BLaER1 (cell line): ENCODE data around the gene PCDH10.

ENCODE experiments used
- H3K27ac ChIP-seq: shearing (Covaris generic); formaldehyde crosslinking; 2 replicates; pipeline ENCODE4 v1.8.1; 2022
- H3K27me3 ChIP-seq: shearing (Covaris generic); formaldehyde crosslinking; 2 replicates; pipeline ENCODE4 v1.8.1; 2022
- H3K36me3 ChIP-seq: shearing (Covaris generic); formaldehyde crosslinking; 2 replicates; pipeline ENCODE4 v1.8.1; 2022
- H3K4me1 ChIP-seq: shearing (Covaris generic); formaldehyde crosslinking; 2 replicates; pipeline ENCODE4 v1.8.1; 2022
- H3K4me2 ChIP-seq: shearing (Covaris generic); formaldehyde crosslinking; 2 replicates; pipeline ENCODE4 v1.8.1; 2022
- H3K4me3 ChIP-seq: shearing (Covaris generic); formaldehyde crosslinking; 2 replicates; pipeline ENCODE4 v1.8.1; 2022
- H3K9ac ChIP-seq: shearing (Covaris generic); formaldehyde crosslinking; 2 replicates; pipeline ENCODE4 v1.8.1; 2022
- H3K9me3 ChIP-seq: shearing (Covaris generic); formaldehyde crosslinking; 2 replicates; pipeline ENCODE4 v1.8.1; 2022
- H4K20me1 ChIP-seq: shearing (Covaris generic); formaldehyde crosslinking; 2 replicates; pipeline ENCODE4 v1.8.1; 2022
- Cebpa-rat ChIP-seq: shearing (Covaris generic); IDR thresholded peaks from 2 replicates; pipeline ENCODE4 v1.8.1; 2022

Gene PCDH10

DNA sequence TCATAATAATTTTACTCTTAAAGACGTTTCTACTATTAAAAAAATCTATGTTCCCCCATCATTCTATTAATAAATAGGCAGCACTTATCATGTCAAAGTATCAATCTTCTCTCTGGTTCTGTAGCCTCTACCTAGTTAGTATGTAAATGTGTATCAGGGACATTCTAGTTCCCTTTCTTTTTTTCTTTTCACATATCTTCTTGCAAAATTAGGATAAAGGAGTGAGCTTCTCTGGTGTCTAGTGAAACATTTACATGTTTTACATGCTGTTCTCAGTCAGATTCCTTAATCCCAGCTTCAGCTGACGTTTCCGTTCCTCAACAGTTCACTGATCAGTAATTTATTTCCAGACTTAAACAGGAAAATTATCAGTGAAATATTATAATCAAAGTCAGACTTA lies 11.8 kb downstream of the PCDH10 start:
- Histone ChIP-seq H3K27ac (no peak overlapping the region), H4K20me1 (no peaks in the 10 kb centered on the region), H3K4me2 (no peak overlapping the region), H3K9me3 (no peaks in the 10 kb centered on the region), H3K36me3 (no peaks in the 10 kb centered on the region), H3K27me3 (no peaks in the 10 kb centered on the region), H3K4me3 (no peak overlapping the region), H3K4me1 (peaks cover 16% of the 10 kb centered on the region; the same call in 1 of the 2 replicates), H3K9ac (no peak overlapping the region)
- TF ChIP-seq Cebpa-rat: no peak

DNA sequence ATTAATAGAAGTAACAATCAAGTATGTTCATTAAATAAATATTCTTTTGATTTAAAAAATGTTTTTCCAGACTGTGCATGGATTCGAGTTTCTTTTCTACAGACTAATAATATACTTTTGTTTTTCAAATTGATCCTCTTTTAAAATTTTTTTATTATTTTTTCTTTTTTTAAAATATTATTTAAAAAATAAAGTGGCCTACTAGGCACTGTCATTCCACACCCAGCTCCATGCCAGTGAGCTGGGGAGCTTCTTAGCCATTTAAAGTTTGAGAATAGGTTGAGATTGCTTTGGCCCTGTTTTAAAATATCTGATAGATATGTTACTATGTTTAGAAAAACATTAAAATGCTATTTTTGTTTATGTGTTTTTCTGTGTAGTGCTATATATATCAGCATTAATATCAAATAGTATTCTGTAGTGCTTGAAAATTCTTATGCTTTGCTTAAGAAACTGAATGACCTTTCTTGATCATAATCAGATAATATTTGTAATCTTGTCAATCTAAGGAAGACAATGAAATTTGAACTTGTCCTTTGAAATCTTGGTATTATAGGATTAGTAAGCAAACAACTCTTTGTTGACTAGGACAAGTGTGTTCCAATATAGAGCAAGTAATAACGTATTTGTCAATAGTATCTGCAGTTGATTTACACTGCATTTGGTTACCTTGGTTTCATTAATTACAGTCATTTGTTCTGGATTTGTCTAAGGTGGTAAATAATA lies 12.6 kb downstream of the PCDH10 start:
- H3K4me3 ChIP-seq: no peak overlapping the region
- H3K9me3 ChIP-seq: no peaks in the 10 kb centered on the region
- no peaks in the 10 kb centered on the region for H3K27me3 ChIP-seq
- no peak overlapping the region for H3K9ac ChIP-seq
- no peaks in the 10 kb centered on the region for H3K36me3 ChIP-seq
- no peak overlapping the region for H3K4me2 ChIP-seq
- no peaks in the 10 kb centered on the region for H4K20me1 ChIP-seq
- H3K27ac ChIP-seq: no peak overlapping the region
- TF ChIP-seq Cebpa-rat: no peak
- peaks cover 9% of the 10 kb centered on the region; the same call in 1 of the 2 replicates for H3K4me1 ChIP-seq

DNA sequence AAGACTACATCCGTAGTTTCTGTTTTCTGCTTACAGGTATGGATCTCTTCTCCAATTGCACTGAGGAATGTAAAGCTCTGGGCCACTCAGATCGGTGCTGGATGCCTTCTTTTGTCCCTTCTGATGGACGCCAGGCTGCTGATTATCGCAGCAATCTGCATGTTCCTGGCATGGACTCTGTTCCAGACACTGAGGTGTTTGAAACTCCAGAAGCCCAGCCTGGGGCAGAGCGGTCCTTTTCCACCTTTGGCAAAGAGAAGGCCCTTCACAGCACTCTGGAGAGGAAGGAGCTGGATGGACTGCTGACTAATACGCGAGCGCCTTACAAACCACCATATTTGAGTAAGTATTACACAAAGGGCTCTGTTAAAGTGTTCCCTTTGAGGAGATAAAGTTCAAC lies 13.8 kb downstream of the PCDH10 start:
- Histone ChIP-seq H3K27ac (no peak overlapping the region), H3K9me3 (no peaks in the 10 kb centered on the region), H3K9ac (no peak overlapping the region), H4K20me1 (no peaks in the 10 kb centered on the region), H3K4me2 (no peak overlapping the region), H3K27me3 (no peaks in the 10 kb centered on the region), H3K4me1 (peaks cover 1% of the 10 kb centered on the region; the same call in 1 of the 2 replicates), H3K4me3 (no peak overlapping the region), H3K36me3 (no peaks in the 10 kb centered on the region)
- TF ChIP-seq Cebpa-rat: no peak

GRCh38 chr4:133178956-133179355 lies 29.9 kb downstream of the PCDH10 start:
- Histone ChIP-seq H3K4me2 (no peak overlapping the region), H3K9ac (no peak overlapping the region), H3K27me3 (no peaks in the 10 kb centered on the region), H4K20me1 (no peaks in the 10 kb centered on the region), H3K27ac (no peak overlapping the region), H3K4me3 (no peak overlapping the region), H3K36me3 (no peaks in the 10 kb centered on the region), H3K9me3 (no peaks in the 10 kb centered on the region), H3K4me1 (no peaks in the 10 kb centered on the region)
- no peak for TF ChIP-seq Cebpa-rat

- Histone ChIP-seq H3K27me3 (no peaks in the 10 kb centered on the region), H3K4me3 (no peak overlapping the region), H3K9ac (no peak overlapping the region), H3K4me1 (no peaks in the 10 kb centered on the region), H3K9me3 (no peaks in the 10 kb centered on the region), H4K20me1 (no peaks in the 10 kb centered on the region), H3K4me2 (no peak overlapping the region), H3K36me3 (no peaks in the 10 kb centered on the region), H3K27ac (no peak overlapping the region)
- TF ChIP-seq Cebpa-rat: no peak
Measured at GRCh38 chr4:133186210-133186609, 37.1 kb downstream of the PCDH10 start.

DNA sequence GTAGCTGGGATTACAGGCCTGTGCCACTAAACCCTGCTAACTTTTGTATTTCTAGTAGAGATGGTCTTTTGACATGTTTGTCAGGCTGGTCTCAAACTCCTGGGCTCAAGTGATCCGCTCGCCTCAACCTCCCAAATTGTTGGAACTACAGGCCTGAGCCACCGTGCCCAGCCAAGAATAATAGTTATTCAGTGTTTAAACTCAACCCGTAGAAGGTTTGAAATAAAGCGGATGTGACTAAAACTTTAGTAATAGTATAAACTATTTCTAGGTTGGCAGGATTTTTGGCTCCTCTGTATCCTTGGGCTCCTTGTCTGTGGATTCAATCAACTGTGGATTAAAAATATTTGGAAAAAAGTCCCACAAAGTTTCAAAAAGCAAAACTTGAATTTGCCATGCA lies 37.8 kb downstream of the PCDH10 start:
- H4K20me1 ChIP-seq: no peaks in the 10 kb centered on the region
- no peaks in the 10 kb centered on the region for H3K4me1 ChIP-seq
- H3K4me3 ChIP-seq: no peak overlapping the region
- no peak overlapping the region for H3K9ac ChIP-seq
- no peaks in the 10 kb centered on the region for H3K9me3 ChIP-seq
- no peaks in the 10 kb centered on the region for H3K36me3 ChIP-seq
- no peak overlapping the region for H3K27ac ChIP-seq
- no peak for TF ChIP-seq Cebpa-rat
- H3K27me3 ChIP-seq: no peaks in the 10 kb centered on the region
- H3K4me2 ChIP-seq: no peak overlapping the region

DNA sequence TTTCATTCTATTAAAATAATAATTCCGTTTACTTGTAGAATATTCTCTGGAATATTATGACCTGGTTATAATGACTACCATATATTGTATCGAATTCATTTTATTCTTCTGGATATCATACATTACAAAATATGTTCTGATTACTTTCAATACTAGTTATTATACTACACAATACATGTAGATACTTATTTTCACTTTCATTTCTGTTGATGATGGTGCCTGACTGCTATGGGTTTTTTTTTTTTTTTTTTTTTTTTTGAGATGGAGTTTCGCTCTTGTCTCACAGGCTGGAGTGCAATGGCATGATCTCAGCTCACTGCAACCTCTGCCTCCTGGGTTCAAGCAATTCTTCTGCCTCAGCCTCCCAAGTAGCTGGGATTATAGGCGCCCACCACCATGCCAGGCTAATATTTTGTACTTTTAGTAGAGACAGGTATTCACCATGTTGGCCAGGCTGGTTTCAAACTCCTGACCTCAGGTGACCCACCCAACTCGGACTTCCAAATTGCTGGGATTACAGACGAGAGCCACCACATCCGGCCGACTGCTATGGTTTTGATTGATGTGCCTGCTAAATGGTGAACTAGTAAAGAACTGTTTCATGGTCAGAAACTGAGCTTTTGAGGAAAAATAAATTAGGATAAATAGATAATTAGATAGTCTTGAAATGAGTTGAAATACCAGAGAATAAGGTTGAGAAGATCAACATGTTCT lies 39.5 kb downstream of the PCDH10 start:
- no peaks in the 10 kb centered on the region for H3K4me1 ChIP-seq
- H3K9ac ChIP-seq: no peak overlapping the region
- TF ChIP-seq Cebpa-rat: no peak
- H3K9me3 ChIP-seq: no peaks in the 10 kb centered on the region
- H3K4me3 ChIP-seq: no peak overlapping the region
- no peak overlapping the region for H3K27ac ChIP-seq
- H3K36me3 ChIP-seq: no peaks in the 10 kb centered on the region
- H3K27me3 ChIP-seq: no peaks in the 10 kb centered on the region
- H4K20me1 ChIP-seq: no peaks in the 10 kb centered on the region
- H3K4me2 ChIP-seq: no peak overlapping the region

DNA sequence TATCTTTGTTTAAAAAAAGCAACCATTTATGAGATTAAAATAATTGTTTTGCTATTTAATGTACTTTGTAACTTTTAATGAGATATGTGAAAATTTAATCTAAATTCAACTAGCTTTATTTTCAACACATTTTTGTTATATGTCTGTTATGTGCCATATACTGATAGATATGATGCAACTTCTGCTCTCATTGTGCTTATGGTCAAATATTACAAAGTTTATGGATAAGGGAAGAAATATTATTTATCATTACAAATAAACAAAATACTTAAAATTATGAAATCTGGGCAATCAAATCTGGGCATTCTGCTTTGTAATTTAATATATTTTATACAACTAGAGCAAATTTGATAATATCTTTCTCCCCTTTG lies 40.0 kb downstream of the PCDH10 start:
- Histone ChIP-seq H3K4me3 (no peak overlapping the region), H4K20me1 (no peaks in the 10 kb centered on the region), H3K27me3 (no peaks in the 10 kb centered on the region), H3K27ac (no peak overlapping the region), H3K4me1 (no peaks in the 10 kb centered on the region), H3K36me3 (no peaks in the 10 kb centered on the region), H3K4me2 (no peak overlapping the region), H3K9me3 (no peaks in the 10 kb centered on the region), H3K9ac (no peak overlapping the region)
- TF ChIP-seq Cebpa-rat: no peak

DNA sequence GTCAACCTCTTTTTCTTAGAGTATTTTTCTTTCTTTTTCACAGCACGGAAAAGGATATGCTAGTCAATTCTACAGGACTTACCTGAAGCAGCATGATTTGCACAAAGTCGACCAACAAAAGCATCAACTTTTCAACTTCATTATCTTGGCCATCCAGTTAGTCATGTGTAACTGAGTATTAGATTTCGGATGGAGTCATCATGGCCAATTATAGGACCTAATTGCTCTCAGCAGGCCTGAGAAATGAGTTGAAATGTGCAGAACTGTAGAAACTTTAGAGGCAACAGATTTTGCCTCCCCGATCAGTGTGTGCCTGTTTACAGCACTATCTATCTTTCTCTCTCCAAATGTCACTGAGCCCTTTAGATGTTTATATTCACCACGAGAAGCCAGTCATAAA lies 41.0 kb downstream of the PCDH10 start:
- Histone ChIP-seq H3K4me1 (no peaks in the 10 kb centered on the region), H3K36me3 (no peaks in the 10 kb centered on the region), H3K27me3 (no peaks in the 10 kb centered on the region), H3K4me3 (no peak overlapping the region), H3K9ac (no peak overlapping the region), H3K27ac (no peak overlapping the region), H4K20me1 (no peaks in the 10 kb centered on the region), H3K4me2 (no peak overlapping the region), H3K9me3 (no peaks in the 10 kb centered on the region)
- no peak for TF ChIP-seq Cebpa-rat

DNA sequence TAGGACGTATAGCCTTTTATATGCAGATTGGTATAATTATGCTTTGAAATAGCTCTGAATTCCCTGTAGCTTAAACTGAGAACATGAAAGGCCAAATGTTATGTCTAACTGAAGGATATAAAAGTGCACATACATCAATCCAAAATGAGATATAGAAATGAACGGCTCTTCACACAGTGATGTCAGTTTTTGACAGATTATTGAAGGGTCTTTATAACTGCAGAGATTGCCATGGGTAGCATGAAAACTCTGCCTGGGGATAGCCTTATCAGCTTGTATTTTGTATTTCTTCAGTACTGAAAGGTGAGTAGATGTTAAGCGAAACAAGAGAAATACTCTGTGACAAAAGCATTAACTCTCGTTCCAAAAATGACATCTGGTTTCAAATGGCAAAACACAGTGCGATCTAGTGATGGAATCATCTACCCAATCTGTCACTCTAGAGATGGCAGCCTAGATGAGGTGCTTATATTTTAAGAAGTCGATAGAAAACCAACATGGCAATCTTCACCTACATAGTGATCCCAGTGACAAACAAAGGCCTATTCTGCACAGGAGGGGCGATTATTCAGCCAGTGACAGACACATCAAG lies 59.7 kb downstream of the PCDH10 start:
- no peak for TF ChIP-seq Cebpa-rat
- H3K4me3 ChIP-seq: no peak overlapping the region
- no peaks in the 10 kb centered on the region for H3K36me3 ChIP-seq
- no peaks in the 10 kb centered on the region for H3K27me3 ChIP-seq
- no peaks in the 10 kb centered on the region for H4K20me1 ChIP-seq
- 0 out of 2 replicates have a peak, but pooled peaks cover 4% of the 10 kb centered on the region for H3K9me3 ChIP-seq
- H3K4me1 ChIP-seq: no peaks in the 10 kb centered on the region
- no peak overlapping the region for H3K9ac ChIP-seq
- H3K27ac ChIP-seq: no peak overlapping the region
- H3K4me2 ChIP-seq: no peak overlapping the region
